GM12891 (cell line): ENCODE data around the gene PARD6B.

Experiments
- POLR2A ChIP-seq: IDR thresholded peaks from 2 replicates; pipeline ENCODE4 v1.6.1; 2011; ENCODE audit warnings: low read depth, low read length, control low read depth
- SPI1 ChIP-seq: IDR thresholded peaks from 2 replicates; pipeline ENCODE4 v1.6.1; 2011; ENCODE audit warnings: low read depth, low read length, control low read depth
- TAF1 ChIP-seq: IDR thresholded peaks from 2 replicates; pipeline ENCODE4 v1.6.1; 2011; ENCODE audit warnings: low read depth, low read length, control low read depth

DNA sequence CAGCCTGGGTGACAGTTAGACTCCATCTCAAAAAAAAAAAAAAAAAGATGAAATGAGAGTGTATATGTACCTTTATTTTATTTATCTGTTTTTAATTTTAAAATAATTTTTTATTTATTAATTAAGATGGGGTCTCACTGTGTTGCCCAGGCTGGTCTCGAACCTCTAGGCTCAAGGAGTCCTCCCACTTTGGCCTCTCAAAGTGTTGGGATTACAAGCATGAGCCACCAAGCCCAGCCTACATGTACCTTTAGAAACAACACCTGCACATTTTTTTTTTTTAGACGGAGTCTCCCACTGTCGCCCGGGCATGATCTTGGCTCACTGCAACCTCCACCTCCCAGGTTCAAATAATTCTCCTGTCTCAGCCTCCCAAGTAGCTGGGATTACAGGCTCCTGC is 12.1 kb upstream of the PARD6B start:
- no peak for TF ChIP-seq POLR2A
- TF ChIP-seq SPI1: no peak
- no peak for TF ChIP-seq TAF1
